H1 (cell line): ENCODE results near the gene GABRG3. TPM values are rescaled to one million over a fixed set of nuclear protein-coding genes. Genes with fewer than 3 reads are reported as not detected.

Experiments
- BRCA1 ChIP-seq: IDR thresholded peaks from 2 replicates; pipeline ENCODE4 v1.6.1; 2012; ENCODE audit warnings: low read depth, low read length, improper control_type of control experiment
- CREB1 ChIP-seq: IDR thresholded peaks from 2 replicates; pipeline ENCODE4 v1.6.1; 2012; ENCODE audit warnings: inconsistent platforms
- GABPA ChIP-seq: IDR thresholded peaks from 2 replicates; pipeline ENCODE4 v1.6.1; 2011; ENCODE audit warnings: mild to moderate bottlenecking, low read length, moderate library complexity, borderline replicate concordance; ENCODE audit not compliant: insufficient read depth
- MAFK ChIP-seq: IDR thresholded peaks from 2 replicates; pipeline ENCODE4 v1.6.1; 2012; ENCODE audit warnings: low read depth, mild to moderate bottlenecking, improper control_type of control experiment, low read length
- polyA plus RNA-seq, 7 experiments: library from polyadenylated mRNA; depleted of rRNA in 3 of 7; stranded (reverse) in 5 of 7; unstranded in 2 of 7; fragments of >200 nt in 5 of 7; fragments of 200-250 nt in 2 of 7; gene quantifications; 1 replicate in 5 of 7; 2 replicates in 1 of 7; 4 replicates in 1 of 7; pipeline versions ENCODE4 v1.2.1 to v1.2.3, GENCODE V29; 2011 to 2013; ENCODE audit warnings: missing spikeins in 2 of 7, mixed read lengths in 2 of 7
- total RNA-seq: library from RNA; stranded (reverse); fragmentation: NEBNext Ultra II Directional; extraction: Animal tissue kit (Norgen Biotek cat#: 25700); gene quantifications from 2 replicates; pipeline ENCODE4 v1.2.1, GENCODE V29; 2021
- TF ChIP-seq, protein P1 (sequence below): IDR thresholded peaks from 2 replicates; pipeline ENCODE4 v1.6.1; 2012; ENCODE audit warnings: inconsistent platforms

Gene GABRG3
- total and polyA plus RNA-seq, 2 of the 8 experiments (the other 6 are each of a cell fraction or from before 2014, with no cell fraction given), result 0.17 to 0.80 TPM

DNA sequence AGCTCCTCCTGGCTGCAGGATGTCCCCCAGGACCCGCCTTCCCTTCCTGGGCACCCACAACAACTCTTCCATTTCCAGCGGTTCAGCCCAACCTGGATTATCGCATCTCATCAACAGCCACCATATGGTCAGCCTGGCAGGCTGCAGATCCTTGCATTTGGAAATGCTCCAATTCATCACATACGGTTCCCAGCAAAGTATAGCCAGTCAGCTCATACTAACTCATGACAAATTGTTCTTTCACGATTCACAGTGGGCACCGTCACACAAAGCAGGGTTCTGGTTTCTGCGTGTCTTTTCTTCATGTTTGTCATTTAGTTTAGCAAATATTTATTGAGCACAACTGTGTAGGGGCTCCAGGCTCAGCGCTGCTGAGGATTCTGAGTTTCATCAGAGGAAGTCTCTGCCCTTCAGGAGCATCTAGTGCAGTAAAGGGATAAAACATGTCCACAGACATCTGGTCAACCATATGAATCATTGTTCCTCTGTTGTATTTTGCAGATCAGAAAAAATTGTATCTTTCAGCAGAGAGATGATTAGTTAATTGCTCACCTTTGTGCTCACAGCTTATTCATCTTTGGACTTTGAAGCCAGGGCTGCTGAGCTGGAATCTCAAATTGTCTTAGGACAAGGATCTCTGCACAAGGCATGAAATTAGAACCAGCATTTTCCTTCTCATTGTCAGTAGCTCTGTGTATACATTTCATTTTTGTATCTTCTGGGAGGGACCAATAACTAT is 125.1 kb downstream of the GABRG3 start (continued):
- TF ChIP-seq GABPA (no peak), CREB1 (no peak), MAFK (no peak), BRCA1 (no peak)
- TF ChIP-seq, protein P1, sequence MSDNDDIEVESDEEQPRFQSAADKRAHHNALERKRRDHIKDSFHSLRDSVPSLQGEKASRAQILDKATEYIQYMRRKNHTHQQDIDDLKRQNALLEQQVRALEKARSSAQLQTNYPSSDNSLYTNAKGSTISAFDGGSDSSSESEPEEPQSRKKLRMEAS, result no peak
